Measurements from ENCODE around the gene EIF5.

EIF5 gene

DNA sequence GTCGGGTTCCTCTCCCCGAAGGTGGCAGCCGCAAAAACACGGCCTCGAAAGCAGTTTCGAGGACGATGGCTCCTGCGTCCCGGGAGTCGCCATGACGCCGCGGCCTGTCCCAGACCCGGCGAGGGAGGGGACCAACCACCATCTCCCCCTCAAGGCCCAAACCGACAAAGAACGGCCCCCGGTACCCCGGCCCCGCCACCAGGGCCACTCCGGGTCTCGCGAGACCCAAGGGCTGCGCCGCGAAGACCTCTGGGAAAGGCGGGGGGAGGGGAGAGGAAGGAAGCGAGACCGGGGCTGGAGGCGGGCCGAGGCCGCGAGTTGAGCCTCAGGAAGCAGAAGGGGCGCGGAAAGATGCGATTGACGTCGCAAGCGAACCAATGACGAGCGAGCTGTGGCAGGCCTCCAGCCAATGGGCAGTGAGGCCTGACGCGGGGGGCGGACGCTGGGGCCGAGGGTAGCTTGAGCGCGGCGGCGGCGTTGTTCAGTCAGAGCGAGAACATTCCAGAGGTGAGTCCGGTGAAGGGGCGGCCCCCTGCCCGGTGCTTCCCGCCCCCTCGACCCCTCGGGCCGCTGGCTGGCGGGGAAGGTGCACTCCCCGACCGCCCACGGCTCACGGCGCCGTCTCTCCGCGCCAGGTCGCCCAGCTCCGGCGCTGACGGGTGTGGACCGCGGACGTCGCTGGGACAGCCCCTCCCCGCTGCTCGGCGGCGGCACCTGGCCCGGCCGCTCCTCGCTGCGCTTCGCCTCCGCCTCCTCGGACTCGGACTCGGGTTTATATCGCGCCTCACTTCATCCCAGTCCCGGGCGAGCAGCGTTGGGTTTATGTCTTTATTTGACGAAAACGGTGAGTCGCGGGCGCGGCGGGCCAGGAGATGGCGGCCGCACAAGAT is at the start of gene EIF5:
TSS of gene EIF5 (plus strand) at position 484 of the 890 bp plus-strand sequence. CDS start 1,624 bp downstream, outside the sequence.
- peak; percentile 98 for DNase-seq

DNA sequence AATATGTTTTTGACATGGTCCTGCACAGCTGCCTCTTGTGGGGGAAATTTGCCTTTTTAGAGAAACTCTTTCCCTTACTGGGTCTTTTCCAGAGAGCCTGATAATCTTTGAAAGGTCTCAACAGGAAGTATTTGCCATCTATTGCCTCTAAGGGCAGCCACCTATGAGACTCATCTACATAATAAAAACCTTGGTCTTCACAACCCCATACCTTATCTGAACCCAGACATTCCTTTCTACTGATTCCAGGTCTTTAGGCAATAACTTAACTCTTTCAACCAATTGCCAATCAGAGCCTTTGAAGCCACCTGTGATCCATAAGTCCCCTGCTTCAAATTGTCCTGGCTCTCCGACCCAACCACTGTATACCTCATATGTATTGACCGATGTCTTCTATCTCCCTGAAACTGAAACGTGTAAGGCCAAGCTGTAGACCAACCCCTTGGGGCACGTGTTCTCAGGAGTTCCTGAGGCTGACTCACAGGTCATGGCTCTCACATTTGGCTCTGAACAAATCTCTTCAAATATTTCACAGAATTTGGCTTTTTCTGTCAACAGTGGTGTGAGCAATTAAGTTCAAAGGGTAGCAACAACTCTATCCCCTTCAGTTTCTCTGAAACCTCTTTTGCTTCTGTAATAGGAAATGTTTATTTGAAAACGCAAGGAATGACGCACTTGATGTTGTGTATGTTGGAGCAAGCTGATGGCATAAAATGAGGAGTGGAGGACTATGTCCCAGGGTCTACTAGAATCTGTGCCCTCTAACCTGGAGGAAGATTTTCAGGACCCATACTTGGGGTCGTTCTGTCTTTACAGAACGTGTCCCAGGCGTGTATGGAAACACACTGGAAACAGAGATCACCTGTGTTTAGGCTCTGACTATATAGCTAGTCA is 49.2 kb upstream of the EIF5 start:
- peak; percentile 40 for DNase-seq

DNA sequence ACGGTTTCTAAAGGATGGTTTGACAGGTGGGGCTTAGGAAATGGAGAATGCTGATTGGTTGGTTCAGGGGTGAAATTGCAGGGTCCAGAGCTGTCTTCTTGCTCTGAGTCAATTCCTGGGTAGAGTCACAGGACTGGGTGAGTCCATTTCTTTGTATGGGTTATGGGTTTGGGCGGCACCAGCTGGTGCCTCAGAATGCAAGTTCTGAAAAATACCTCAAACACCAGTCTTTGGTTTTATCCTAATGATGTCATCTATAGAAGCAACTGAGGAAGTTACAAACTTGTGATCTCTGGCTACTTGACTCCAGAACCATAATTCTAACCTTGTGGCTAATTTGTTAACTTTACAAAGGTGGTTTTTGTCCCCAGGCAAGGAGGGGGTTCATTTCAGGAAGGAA is 47.6 kb upstream of the EIF5 start:
- no peak for DNase-seq

DNA sequence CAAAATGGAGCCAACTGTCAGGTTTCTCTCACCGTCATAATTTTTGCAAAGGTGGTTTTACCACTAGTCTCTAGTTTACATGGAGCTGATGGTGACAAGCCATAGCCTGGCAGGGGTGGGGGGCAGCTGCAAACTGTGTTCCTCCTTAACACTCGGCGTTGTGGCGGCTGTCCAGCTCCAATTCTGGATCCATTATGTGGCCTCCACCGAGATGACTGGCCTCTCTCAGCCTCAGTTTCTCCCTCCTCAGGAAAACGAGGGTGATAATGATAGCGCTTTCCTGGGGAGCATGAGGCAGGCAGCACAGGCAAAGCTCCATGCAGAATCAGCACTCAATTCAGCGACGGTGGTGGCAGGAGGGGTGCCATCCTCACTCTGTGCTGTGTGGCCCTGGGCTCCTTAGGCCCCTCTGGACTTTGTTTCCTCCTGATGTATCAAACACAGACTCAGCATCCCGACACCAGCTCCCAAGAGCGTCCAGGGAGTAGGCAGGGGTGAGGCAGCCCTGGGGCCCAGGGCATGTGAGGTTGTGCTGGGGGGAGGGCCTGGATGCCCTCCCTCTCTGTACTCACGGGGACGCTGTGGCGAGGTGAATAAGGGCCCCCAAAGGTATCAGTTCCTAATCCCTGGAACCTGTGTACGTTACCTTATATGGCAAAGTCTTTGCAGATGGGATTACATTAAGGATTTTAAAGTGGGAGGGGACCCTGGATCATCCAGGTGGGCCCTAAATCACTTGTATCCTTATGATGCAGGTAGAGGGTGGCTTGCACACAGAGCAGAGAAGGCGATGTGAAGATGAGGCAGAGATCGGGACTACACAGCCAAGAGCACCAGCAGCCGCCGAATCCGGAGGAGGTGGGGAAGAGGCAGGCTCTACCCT is 46.8 kb upstream of the EIF5 start:
- DNase-seq: no peak

DNA sequence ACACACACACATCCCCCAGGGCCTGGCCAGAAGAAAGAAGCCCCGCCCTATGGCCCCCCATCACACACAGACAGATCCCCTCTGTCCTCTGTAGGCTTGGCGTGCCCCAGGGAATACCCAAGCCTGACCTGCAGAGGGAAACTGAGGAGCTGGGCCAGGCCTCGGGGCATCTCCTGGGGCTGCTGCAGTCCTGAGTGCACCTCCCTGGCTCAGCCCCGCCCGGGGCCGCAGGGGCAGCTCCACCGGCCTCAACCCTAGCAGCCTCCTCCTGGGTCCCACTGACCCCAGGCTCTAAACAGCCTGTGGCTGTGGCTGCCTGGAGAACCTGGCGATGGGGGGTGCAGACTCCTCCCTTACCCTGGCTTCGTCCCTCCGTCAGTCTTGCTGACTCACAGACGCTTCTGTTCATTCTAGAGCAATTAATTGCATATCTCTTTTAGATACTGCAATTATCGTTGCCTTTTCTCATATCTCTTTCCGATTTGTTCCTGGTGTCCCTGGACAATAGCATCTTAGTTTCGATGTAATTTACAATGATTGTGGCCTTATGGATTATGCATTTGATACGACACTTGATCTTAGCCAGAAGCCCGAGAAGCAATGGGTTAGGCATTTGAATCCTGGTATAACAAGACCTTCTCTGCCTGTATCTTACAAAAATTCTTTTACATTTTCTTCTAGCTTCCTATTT is 45.8 kb upstream of the EIF5 start:
- no peak for DNase-seq

DNA sequence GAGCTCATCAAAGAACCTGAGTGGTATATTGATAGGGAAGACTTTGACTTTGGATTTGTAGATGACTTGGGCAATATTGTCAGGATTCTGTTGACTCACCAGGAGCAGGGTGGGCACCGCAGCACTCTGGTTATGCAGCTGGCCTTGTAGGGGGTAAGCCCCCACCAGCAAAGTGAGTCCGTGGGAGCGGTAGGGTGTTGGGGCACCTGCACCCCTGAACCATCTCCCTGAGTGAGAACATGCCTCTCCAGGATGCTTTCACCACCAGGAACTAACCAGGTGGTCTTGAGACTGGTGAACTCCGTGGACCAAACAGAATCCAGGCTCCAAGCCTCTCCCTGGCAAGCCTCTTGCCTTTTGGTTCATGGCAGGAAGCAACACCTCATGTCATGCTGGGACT is 44.0 kb upstream of the EIF5 start:
- no peak for DNase-seq

DNA sequence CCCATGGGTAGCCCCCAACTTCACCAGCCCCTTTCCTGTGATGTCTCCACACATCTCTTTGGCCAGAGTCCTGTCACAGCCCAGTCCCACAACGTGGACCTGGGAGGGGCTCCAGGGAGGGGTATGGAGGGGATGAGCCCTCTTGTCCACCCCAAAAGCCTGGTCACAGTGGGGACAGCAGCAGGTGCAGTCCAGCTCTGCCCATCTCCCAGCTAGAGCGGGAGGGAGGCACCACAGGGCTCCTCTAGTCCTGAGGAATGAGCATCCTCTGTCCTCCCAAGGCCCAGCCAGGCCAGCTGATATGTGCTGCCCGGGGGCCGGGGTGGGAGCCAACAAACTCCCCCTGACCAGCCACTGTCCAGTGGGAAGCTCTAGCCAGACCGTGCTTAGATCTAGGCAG is 43.5 kb upstream of the EIF5 start:
- DNase-seq: no peak

DNA sequence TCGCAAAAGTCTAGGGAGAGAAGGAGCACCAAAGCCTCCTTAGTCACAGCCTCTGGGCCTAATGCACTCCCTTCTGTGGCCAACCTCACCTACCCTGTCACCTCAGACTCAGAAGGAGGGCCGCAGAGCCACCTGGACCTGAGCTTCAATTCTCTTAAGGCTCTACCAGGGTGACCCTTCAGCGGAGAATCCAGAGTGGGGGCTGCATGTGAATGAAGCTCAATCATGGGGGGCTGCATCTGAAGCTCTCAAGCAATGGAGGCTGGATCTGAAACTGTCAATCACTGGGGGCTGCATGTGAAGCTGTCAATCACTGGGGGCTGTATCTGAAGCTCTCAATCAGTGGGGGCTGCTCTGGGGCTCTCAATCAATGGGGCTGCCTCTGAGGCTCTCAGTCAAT is 43.1 kb upstream of the EIF5 start:
- no peak for DNase-seq

DNA sequence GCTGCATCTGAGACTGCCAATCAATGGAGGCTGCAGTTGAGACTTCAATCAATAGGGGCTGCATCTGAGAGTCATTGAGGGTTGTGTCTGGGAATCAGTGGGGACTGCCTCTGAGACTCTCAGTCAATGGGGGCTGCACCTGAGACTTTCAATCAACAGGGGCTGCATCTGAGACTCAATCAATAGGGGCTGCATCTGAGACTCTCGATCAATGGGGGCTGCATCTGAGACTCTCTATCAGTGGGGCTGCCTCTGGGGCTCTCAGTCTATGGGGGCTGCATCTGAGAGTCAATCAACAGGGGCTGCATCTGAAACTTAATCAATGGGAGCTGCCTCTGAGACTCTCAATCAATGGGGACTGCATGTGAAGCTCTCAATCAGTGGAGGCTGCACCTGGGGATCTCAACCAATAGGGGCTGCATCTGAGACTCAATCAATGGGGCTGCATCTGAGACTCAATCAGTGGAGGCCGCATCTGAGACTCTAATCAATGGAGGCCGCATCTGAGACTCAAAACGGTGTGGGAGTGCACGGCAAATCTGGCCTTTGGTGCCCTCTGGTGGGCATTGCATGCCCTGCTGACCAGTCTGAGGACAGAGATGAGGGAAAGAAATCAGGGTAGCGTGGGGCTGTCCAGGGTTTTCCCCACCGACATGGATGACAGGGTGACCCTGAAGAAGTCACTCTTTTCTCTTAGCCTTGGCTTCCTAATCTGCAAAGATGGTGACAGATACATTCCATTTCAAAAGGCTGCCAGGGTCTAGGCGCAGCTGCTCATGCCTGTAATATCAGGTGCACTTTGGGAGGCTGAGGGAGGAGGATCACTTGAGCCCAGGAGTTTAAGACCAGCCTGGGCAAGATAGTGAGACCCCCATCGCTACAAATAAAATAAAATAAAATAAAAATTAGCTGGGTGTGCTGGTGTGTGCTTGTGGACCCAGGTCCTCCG is 41.3 kb upstream of the EIF5 start:
- DNase-seq: peak; percentile 25

DNA sequence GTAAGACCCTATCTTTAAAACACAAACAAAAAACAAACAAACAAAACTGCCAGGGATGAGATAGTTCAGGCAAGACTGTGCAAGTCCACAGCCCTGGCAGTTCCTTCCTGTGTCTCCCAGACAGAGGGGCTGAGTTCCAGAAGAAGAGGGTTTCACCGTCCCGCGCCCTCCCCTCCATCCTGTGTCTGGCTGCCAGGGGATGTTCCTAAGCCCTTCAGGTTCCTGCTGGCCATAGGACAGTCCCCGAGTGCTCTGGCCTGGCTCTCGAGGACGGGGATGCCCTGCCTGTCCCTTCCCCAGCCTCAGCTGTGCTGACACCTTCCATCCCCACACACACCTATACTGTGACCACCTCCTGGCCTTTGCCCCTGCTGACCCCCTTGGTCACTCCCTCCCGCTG is 40.6 kb upstream of the EIF5 start:
- no peak for DNase-seq

DNA sequence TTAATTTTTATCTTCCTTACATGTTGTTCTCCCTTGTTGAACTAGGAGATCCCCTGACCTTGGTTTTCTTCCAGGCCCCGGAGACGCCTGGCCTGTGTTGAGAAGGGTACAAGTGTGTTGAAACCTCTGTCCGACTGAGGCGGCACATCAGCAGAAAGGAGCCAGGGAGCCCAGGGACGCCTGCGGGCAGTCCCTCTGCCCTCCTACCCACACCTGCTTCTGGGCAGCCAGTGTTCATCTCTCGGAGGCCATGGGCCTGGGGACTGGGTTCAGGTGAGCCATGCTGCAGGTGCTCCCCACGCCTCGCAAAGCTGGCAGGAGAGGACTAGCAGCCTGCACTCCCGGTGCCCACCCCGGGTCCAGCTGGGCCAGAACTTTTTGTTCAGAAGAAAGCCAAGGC is 39.9 kb upstream of the EIF5 start:
- DNase-seq: no peak

DNA sequence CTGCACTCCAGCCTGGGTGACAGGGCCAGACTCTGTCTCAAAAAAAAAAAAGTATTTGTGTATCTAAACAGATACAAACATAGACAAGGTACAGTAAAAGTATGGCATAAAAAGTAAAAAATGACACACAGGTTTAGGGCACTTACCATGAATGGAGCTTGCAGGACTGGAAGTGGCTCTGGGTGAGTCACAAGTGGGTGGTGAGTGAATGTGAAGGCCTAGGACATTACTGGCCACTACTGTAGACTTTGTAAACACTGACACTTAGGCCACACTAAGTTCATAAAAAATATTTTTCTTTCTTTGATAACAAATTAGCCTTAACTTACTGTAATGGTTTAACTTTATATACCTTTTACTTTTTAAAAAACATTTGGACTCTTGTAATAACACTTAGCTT is 38.0 kb upstream of the EIF5 start:
- DNase-seq: peak; percentile 49

DNA sequence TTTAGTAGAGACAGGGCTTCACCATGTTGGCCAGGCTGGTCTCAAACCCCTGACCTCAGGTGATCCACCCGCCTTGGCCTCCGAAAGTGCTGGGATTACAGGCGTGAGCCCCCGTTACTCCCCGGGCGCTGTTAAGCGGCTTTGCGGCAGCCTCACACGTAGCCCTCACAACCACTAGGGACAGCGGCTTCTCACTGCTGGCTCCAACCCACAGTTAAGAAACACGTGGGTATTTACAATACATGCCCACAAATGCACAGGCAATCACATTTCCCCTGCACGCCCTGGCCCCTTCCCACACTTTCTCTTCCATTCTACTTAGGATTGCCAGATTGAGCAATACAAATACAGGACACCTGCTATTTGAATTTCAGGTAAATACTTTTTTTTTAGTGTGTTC is 37.0 kb upstream of the EIF5 start:
- DNase-seq: no peak

DNA sequence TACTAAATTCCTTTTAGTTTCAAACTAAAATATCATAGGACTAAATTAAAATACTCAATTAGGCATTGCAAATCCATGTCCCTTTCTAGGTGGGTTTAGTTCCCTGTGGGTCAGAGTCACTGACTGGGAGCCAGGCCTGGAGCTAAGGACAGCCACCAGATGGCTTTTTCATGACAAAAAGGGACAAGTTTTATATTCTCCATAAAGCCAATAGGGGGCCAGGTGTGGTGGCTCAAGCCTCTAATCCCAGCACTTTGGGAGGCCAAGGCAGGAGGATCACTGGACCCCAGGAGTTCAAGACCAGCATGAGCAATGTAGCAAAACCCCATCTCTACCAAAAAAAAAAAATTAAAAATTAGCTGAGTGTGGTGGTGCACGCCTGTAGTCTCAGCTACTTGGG is 35.4 kb upstream of the EIF5 start:
- no peak for DNase-seq

DNA sequence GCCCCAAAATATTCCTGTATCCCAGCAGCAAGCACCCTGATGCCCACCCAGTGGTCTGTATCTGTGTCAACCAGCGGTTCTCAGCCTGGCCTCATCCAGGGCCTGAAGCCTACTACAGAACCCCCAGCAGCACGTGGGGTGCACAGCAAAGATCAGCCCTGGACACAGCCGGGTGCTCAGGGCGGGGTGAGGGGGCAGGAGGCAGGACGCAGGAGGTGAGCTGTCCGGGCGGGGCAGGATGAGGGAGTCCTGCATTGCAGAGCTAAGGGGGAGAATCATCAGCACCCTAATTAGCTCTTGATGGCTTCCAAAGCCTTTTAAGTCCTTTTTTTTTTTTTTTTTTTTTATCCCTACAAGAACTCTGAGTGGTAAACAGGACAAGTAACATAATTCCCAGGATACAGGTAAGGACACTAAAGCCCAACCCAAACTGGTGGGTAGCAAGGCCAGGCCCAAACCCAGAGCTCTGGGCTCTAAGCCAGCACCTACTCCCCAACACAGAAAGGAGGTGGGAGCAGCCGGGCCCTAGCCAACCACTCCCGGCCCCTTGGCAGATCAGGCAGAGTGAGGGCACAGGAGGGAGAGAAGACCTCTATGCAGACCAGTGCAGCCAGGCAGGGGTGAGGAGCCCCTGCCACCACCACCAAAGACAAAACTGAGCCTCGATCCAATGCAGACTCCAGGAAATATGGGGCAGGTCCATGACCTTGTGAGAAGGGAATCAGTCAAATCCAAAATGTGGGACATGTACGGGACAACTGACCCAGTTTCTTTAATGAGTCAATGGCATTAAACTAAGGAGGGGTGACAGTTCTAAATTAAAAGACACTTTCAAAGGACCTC is 32.3 kb upstream of the EIF5 start:
- DNase-seq: no peak

DNA sequence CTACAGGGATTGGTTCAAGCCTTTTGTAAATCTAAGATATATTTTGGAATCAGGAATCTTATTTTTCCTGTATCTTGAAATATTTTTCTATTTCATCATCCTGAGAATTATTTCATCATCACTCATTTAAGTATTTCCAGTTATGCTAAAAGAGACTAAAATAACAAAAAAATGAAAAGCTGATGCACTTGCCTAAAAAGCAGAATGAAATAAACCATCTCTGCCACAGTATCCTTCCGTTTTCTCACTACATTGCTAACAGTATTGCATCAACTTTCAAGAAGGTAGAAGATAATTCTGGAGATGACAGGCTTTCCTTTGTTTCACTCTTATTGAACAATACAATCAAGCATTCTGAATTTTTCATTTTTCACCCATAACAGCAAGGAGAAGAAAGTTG is 31.1 kb upstream of the EIF5 start:
- no peak for DNase-seq

DNA sequence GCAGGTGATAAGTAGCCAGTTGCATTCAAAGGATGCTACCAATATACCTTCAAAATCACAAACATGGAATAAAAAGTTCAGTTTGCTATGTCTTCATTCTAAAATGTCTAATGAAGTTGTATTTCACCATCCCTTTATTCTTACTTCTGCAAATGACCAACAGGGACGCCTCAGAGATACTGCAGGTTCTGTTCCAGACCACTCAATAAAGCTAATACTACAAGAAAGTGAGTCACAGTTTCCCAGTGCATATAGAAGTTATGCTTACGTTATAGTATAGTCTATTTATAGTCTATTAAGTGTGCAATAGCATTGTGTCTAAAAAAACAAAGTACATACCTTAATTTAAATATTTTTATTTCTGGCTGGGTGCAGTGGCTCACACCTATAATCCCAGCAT is 29.3 kb upstream of the EIF5 start:
- no peak for DNase-seq

DNA sequence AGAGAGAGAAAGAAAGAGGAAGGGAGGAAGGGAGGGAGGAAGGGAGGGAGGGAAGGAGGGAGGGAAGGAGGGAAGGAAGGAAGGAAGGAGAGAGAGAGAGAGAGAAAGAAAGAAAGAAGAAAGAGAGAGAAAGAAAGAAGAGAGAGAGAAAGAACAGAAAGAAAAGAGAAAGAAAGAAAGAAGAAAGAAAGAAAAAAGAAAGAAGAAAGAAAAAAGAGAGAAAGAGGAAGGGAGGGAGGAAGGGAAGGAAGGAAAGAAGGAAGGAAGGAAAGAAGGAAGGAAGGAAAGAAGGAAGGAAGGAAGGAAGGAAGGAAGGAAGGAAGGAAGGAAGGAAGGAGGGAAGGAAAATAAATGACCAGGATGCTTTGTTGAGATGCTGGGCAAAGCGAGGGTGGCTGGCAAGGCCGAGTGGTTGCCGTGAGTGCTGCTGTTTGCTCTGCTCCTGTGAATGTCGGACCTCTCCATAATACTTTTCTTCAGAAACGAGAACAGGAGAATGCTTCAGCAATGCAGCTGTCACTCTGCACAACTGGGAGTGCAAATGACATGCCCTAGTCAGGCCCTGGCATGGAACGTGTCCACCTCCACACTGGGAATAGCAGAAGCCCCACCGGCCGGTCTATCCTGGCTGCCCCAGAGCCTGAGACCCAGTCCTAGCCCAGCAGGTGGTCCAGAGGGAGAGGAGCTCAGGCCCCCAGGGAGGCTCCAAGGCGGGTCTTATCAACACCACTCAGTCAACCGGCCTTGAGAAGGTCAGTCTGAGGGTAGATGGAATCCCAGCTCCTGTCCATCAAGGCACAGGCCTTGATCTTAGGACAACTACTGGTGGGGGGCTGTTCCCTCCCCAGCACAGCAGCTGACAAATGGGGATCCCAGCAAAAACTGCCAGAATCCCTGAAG is 25.1 kb upstream of the EIF5 start:
- DNase-seq: no peak

DNA sequence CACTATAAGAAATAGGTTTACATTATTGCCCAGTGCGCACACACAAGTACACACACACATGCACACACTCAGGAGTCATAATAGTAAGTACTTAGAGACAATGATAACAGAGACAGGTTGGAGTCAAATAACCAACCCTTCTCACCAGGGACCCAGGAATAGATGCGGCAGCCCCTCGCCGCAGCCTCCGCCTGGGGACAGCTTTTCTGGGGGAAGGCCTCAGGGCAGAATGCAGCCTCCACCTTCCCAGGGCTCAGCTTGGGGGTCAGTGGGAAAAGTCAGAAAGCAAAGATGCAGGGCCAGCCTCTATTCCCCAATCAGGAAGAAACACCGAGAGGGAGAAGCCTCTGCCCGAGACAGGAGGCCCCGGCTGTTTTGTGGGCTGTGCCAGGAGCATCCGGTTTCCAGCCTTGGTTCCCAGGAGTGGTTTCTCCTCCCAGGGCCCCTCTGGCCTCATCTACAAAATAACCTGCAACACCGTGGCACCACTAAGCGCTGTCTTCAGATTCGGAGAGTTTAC is 23.4 kb upstream of the EIF5 start:
- DNase-seq: no peak
